Lower leg skin (tissue), 3 donors: ENCODE data around the gene SESN1.

Experiments used
- CTCF ChIP-seq, 3 donors: fragments of 450-650 bp; IDR thresholded peaks; one replicate each; pipeline ENCODE4 v1.5.1; 2016; ENCODE audit warnings: antibody characterized with exemption in 3 of 3, mild to moderate bottlenecking in 3 of 3, moderate library complexity in 2 of 3
- POLR2A ChIP-seq, 2 donors: fragments of 450-650 bp; IDR thresholded peaks; one replicate each; pipeline ENCODE4 v1.6.1; 2016 to 2017; ENCODE audit warnings: antibody characterized with exemption in 2 of 2, mild to moderate bottlenecking in 1 of 2, moderate library complexity in 1 of 2

- no peak for TF ChIP-seq CTCF (IDR thresholded peaks at IDR 0.05)
- TF ChIP-seq POLR2A (IDR thresholded peaks at IDR 0.05), result no peak
Observed at GRCh38 chr6:109007521-109007920, 87.1 kb downstream of the SESN1 start.
